HEK293 (cell line): Measurements from ENCODE around the gene FBXO17.
A peak's percentile ranks its signal among the peaks of the same experiment; 100 is the strongest.

Experiments used
- EGR2 ChIP-seq: fragments of 450-650 bp; formaldehyde crosslinking; IDR thresholded peaks from 2 replicates; pipeline ENCODE4 v1.5.1; 2016; ENCODE audit warnings: low read depth, missing biosample characterization, missing genetic modification characterization
- KLF16 ChIP-seq: fragments of 450-650 bp; formaldehyde crosslinking; IDR thresholded peaks from 2 replicates; pipeline ENCODE4 v1.5.1; 2017; ENCODE audit warnings: missing biosample characterization, missing genetic modification characterization
- KLF17 ChIP-seq: fragments of 450-650 bp; formaldehyde crosslinking; IDR thresholded peaks from 2 replicates; pipeline ENCODE4 v1.5.1; 2016; ENCODE audit warnings: missing biosample characterization, missing genetic modification characterization
- MEIS1 ChIP-seq: sonication (generic); formaldehyde crosslinking; IDR thresholded peaks from 2 replicates; pipeline ENCODE4 v1.8.1; 2022; ENCODE audit warnings: missing genetic modification reagents, mild to moderate bottlenecking, borderline replicate concordance
- OVOL3 ChIP-seq: fragments of 450-650 bp; formaldehyde crosslinking; IDR thresholded peaks from 2 replicates; pipeline ENCODE4 v1.5.1; 2016; ENCODE audit warnings: missing biosample characterization, missing genetic modification characterization
- REST ChIP-seq: fragments of 450-650 bp; formaldehyde crosslinking; IDR thresholded peaks from 2 replicates; pipeline ENCODE4 v1.5.1; 2016; ENCODE audit warnings: missing biosample characterization, missing genetic modification characterization
- ZBTB7A ChIP-seq: fragments of 450-650 bp; formaldehyde crosslinking; IDR thresholded peaks from 2 replicates; pipeline ENCODE4 v1.5.1; 2016; ENCODE audit warnings: low read depth, missing biosample characterization, missing genetic modification characterization
- ZFP3 ChIP-seq: fragments of 450-650 bp; formaldehyde crosslinking; IDR thresholded peaks from 2 replicates; pipeline ENCODE4 v1.5.1; 2016; ENCODE audit warnings: low read depth, missing biosample characterization, missing genetic modification characterization
- ZNF148 ChIP-seq: fragments of 450-650 bp; formaldehyde crosslinking; IDR thresholded peaks from 2 replicates; pipeline ENCODE4 v1.5.0; 2017; ENCODE audit warnings: missing biosample characterization, missing genetic modification characterization, borderline replicate concordance
- ZNF202 ChIP-seq: fragments of 450-650 bp; formaldehyde crosslinking; IDR thresholded peaks from 2 replicates; pipeline ENCODE4 v1.5.1; 2016; ENCODE audit warnings: missing biosample characterization, missing genetic modification characterization, borderline replicate concordance
- ZNF214 ChIP-seq: fragments of 450-650 bp; formaldehyde crosslinking; IDR thresholded peaks from 2 replicates; pipeline ENCODE4 v1.5.1; 2017; ENCODE audit warnings: missing biosample characterization, mild to moderate bottlenecking, missing genetic modification characterization, borderline replicate concordance
- ZNF37A ChIP-seq: fragments of 450-650 bp; IDR thresholded peaks from 2 replicates; pipeline ENCODE4 v1.5.1; 2018; ENCODE audit warnings: missing biosample characterization, missing genetic modification characterization
- ZNF473 ChIP-seq: fragments of 450-650 bp; formaldehyde crosslinking; IDR thresholded peaks from 2 replicates; pipeline ENCODE4 v1.5.1; 2017; ENCODE audit warnings: missing biosample characterization, missing genetic modification characterization
- ZNF510 ChIP-seq: fragments of 450-650 bp; formaldehyde crosslinking; IDR thresholded peaks from 2 replicates; pipeline ENCODE4 v1.5.1; 2018; ENCODE audit warnings: mild to moderate bottlenecking, missing genetic modification characterization, missing biosample characterization; ENCODE audit not compliant: insufficient replicate concordance
- ZNF521 ChIP-seq: fragments of 450-650 bp; formaldehyde crosslinking; IDR thresholded peaks from 2 replicates; pipeline ENCODE4 v1.5.1; 2017; ENCODE audit warnings: missing biosample characterization, mild to moderate bottlenecking, missing genetic modification characterization
- ZNF600 ChIP-seq: fragments of 450-650 bp; formaldehyde crosslinking; IDR thresholded peaks from 2 replicates; pipeline ENCODE4 v1.5.1; 2016; ENCODE audit warnings: missing biosample characterization, missing genetic modification characterization
- TF ChIP-seq, protein P1 (sequence below): fragments of 450-650 bp; formaldehyde crosslinking; IDR thresholded peaks from 2 replicates; pipeline ENCODE4 v1.5.1; 2016; ENCODE audit warnings: missing biosample characterization, missing genetic modification characterization, borderline replicate concordance
- TF ChIP-seq, protein P2 (sequence below): fragments of 450-650 bp; formaldehyde crosslinking; IDR thresholded peaks from 2 replicates; pipeline ENCODE4 v1.5.1; 2016; ENCODE audit warnings: missing biosample characterization, missing genetic modification characterization
- TF ChIP-seq, protein P3 (sequence below): fragments of 450-650 bp; formaldehyde crosslinking; IDR thresholded peaks from 2 replicates; pipeline ENCODE4 v1.5.1; 2016; ENCODE audit warnings: missing biosample characterization, missing genetic modification characterization

Gene FBXO17

DNA sequence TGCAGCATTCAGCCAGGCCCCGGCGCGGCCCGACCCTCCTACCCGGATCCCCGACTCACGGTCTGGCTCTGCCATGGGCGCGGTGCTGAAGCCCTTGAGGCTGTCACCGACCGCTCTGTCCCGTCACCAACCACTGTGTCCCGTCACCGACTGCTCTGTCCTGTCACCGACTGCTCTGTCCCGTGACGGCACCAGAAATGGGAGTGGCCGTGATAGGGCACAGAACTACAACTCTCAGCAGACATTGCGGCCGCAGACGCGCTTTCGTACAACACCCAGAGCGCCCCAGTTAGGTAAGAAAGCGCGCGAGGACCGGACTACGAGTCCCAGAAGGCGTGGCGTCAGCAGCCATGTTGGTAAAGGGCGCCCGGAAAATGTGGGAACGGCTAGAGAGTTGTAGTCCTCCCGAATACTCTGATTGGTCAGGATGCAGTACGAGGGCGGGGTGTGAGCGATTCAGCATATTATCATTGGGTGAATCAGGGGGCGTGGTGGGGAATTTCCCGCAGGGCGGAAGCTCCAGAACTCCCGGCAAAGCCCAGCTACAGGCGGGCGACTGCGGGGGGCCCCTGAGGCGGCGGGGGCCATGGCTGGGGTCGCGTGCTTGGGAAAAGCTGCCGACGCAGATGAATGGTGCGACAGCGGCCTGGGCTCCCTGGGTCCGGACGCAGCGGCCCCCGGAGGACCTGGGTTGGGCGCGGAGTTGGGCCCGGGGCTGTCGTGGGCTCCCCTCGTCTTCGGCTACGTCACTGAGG lies 75.9 kb downstream of the FBXO17 start, which contains the start of the genes NFKBIB and SIRT2 (continued):
- TF ChIP-seq ZNF202 (tag by site-specific recombination) (no peak), OVOL3 (tag by site-specific recombination) (peak; percentile 92), ZNF521 (no peak), ZBTB7A (peak; percentile 95), ZNF600 (tag by site-specific recombination) (peak; percentile 99), KLF17 (tag by site-specific recombination) (peak; percentile 80), ZNF510 (tag by site-specific recombination) (no peak), ZNF37A (tag by site-specific recombination) (no peak), ZFP3 (no peak; the same call in 1 of the 2 replicates), ZNF148 (tag by site-specific recombination) (no peak), MEIS1 (no peak), ZNF473 (tag by site-specific recombination) (no peak), REST (tag by site-specific recombination) (peak; percentile 36; the same call in 1 of the 2 replicates), EGR2 (peak; percentile 77), KLF16 (peak; percentile 99), ZNF214 (tag by site-specific recombination) (no peak)
- TF ChIP-seq, protein P1, sequence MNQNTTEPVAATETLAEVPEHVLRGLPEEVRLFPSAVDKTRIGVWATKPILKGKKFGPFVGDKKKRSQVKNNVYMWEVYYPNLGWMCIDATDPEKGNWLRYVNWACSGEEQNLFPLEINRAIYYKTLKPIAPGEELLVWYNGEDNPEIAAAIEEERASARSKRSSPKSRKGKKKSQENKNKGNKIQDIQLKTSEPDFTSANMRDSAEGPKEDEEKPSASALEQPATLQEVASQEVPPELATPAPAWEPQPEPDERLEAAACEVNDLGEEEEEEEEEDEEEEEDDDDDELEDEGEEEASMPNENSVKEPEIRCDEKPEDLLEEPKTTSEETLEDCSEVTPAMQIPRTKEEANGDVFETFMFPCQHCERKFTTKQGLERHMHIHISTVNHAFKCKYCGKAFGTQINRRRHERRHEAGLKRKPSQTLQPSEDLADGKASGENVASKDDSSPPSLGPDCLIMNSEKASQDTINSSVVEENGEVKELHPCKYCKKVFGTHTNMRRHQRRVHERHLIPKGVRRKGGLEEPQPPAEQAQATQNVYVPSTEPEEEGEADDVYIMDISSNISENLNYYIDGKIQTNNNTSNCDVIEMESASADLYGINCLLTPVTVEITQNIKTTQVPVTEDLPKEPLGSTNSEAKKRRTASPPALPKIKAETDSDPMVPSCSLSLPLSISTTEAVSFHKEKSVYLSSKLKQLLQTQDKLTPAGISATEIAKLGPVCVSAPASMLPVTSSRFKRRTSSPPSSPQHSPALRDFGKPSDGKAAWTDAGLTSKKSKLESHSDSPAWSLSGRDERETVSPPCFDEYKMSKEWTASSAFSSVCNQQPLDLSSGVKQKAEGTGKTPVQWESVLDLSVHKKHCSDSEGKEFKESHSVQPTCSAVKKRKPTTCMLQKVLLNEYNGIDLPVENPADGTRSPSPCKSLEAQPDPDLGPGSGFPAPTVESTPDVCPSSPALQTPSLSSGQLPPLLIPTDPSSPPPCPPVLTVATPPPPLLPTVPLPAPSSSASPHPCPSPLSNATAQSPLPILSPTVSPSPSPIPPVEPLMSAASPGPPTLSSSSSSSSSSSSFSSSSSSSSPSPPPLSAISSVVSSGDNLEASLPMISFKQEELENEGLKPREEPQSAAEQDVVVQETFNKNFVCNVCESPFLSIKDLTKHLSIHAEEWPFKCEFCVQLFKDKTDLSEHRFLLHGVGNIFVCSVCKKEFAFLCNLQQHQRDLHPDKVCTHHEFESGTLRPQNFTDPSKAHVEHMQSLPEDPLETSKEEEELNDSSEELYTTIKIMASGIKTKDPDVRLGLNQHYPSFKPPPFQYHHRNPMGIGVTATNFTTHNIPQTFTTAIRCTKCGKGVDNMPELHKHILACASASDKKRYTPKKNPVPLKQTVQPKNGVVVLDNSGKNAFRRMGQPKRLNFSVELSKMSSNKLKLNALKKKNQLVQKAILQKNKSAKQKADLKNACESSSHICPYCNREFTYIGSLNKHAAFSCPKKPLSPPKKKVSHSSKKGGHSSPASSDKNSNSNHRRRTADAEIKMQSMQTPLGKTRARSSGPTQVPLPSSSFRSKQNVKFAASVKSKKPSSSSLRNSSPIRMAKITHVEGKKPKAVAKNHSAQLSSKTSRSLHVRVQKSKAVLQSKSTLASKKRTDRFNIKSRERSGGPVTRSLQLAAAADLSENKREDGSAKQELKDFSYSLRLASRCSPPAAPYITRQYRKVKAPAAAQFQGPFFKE (tag by site-specific recombination), result no peak
- TF ChIP-seq, protein P2, sequence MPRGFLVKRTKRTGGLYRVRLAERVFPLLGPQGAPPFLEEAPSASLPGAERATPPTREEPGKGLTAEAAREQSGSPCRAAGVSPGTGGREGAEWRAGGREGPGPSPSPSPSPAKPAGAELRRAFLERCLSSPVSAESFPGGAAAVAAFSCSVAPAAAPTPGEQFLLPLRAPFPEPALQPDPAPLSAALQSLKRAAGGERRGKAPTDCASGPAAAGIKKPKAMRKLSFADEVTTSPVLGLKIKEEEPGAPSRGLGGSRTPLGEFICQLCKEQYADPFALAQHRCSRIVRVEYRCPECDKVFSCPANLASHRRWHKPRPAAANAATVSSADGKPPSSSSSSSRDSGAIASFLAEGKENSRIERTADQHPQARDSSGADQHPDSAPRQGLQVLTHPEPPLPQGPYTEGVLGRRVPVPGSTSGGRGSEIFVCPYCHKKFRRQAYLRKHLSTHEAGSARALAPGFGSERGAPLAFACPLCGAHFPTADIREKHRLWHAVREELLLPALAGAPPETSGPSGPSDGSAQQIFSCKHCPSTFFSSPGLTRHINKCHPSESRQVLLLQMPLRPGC (tag by site-specific recombination), result peak; percentile 74; the same call in 1 of the 2 replicates
- TF ChIP-seq, protein P3, sequence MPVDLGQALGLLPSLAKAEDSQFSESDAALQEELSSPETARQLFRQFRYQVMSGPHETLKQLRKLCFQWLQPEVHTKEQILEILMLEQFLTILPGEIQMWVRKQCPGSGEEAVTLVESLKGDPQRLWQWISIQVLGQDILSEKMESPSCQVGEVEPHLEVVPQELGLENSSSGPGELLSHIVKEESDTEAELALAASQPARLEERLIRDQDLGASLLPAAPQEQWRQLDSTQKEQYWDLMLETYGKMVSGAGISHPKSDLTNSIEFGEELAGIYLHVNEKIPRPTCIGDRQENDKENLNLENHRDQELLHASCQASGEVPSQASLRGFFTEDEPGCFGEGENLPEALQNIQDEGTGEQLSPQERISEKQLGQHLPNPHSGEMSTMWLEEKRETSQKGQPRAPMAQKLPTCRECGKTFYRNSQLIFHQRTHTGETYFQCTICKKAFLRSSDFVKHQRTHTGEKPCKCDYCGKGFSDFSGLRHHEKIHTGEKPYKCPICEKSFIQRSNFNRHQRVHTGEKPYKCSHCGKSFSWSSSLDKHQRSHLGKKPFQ (tag by site-specific recombination), result peak; percentile 21; the same call in 1 of the 2 replicates
